Peyer's patch (tissue), 4 donors: ENCODE results near the gene DOCK4. TPM values are rescaled to one million over a fixed set of nuclear protein-coding genes. Genes with fewer than 3 reads are reported as not detected.

ENCODE experiments used
- DNase-seq, 3 donors: peaks; one replicate each; pipeline ENCODE4 v3.0.0-alpha.2; 2017 to 2019
- H3K27ac ChIP-seq, 4 donors: fragments of 200-600 bp; sonication (generic); one replicate each; pipeline ENCODE4 v1.5.1; 2016 to 2019
- H3K27me3 ChIP-seq, 2 donors: fragments of 200-600 bp; sonication (generic); one replicate each; pipeline ENCODE4 v1.5.1; 2019
- H3K36me3 ChIP-seq, 3 donors: fragments of 200-600 bp; sonication (generic); one replicate each; pipeline ENCODE4 v1.5.1; 2016 to 2019
- H3K4me1 ChIP-seq, 4 donors: fragments of 200-600 bp; sonication (generic); one replicate each; pipeline ENCODE4 v1.5.1; 2016 to 2019
- H3K4me3 ChIP-seq, 4 donors: fragments of 200-600 bp; sonication (generic); 1 replicate in 3 of 4; 2 replicates in 1 of 4; pipeline ENCODE4 v1.5.1; 2016 to 2019; ENCODE audit warnings: mild to moderate bottlenecking in 1 of 4
- H3K9me3 ChIP-seq, 4 donors: fragments of 200-600 bp; sonication (generic); one replicate each; pipeline ENCODE4 v1.5.1; 2016 to 2019; ENCODE audit warnings: mild to moderate bottlenecking in 1 of 4
- POLR2A ChIP-seq, 2 donors: fragments of 450-650 bp; IDR thresholded peaks; one replicate each; pipeline ENCODE4 v1.5.1; 2017; ENCODE audit warnings: antibody characterized with exemption in 2 of 2, mild to moderate bottlenecking in 2 of 2, moderate library complexity in 2 of 2
- total RNA-seq, 4 donors: library from RNA; depleted of rRNA; stranded (reverse); fragments of >200 nt; gene quantifications; one replicate each; pipeline ENCODE4 v1.1.0, GENCODE V29; 2016
- TF ChIP-seq, protein P1 (sequence below), 6 experiments: fragments of 450-650 bp in 4 of 6; fragments of 200-600 bp in 2 of 6; sonication (generic) in 1 of 6; IDR thresholded peaks; one replicate each; pipeline ENCODE4 v1.5.1; 2017 to 2019; ENCODE audit warnings: antibody characterized with exemption in 6 of 6, mild to moderate bottlenecking in 3 of 6, moderate library complexity in 1 of 6

The DOCK4 gene
- total RNA-seq, 4 donors from 2014 or later = 5.1 to 52.8 (median 15.5) TPM

DNA sequence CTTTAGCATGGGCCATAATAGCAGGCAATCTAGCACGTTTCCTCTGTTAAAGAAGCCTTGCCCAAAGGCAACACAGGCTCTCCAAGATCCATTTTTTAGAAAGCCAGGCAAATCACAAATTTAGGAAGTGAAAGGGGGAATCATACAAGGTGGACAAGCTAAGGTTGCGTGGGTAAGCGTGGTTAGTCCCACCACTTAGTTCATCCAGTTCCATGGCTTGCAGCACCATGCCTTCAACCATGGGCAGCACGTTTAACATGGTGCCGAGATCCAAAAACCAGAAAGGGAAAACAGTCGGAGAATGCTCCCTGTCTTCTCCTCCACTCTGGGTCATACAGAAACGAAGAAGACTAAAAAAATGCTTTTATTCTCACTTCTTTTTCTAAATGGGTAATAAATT, 409.5 kb downstream of the DOCK4 start:
- DNase-seq = no peak
- peaks cover 0 to 42% (median 16%) of the 10 kb centered on the region in 4 donors for H3K9me3 ChIP-seq
- H3K36me3 ChIP-seq = no peaks in the 10 kb centered on the region
- H3K4me1 ChIP-seq = no peaks in the 10 kb centered on the region
- no peaks in the 10 kb centered on the region for H3K27me3 ChIP-seq
- H3K27ac ChIP-seq = no peak overlapping the region
- no peak for TF ChIP-seq POLR2A (IDR thresholded peaks at IDR 0.05)
- TF ChIP-seq, protein P1, sequence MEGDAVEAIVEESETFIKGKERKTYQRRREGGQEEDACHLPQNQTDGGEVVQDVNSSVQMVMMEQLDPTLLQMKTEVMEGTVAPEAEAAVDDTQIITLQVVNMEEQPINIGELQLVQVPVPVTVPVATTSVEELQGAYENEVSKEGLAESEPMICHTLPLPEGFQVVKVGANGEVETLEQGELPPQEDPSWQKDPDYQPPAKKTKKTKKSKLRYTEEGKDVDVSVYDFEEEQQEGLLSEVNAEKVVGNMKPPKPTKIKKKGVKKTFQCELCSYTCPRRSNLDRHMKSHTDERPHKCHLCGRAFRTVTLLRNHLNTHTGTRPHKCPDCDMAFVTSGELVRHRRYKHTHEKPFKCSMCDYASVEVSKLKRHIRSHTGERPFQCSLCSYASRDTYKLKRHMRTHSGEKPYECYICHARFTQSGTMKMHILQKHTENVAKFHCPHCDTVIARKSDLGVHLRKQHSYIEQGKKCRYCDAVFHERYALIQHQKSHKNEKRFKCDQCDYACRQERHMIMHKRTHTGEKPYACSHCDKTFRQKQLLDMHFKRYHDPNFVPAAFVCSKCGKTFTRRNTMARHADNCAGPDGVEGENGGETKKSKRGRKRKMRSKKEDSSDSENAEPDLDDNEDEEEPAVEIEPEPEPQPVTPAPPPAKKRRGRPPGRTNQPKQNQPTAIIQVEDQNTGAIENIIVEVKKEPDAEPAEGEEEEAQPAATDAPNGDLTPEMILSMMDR (IDR thresholded peaks at IDR 0.05) = no peak
- H3K4me3 ChIP-seq = no peak overlapping the region

DNA sequence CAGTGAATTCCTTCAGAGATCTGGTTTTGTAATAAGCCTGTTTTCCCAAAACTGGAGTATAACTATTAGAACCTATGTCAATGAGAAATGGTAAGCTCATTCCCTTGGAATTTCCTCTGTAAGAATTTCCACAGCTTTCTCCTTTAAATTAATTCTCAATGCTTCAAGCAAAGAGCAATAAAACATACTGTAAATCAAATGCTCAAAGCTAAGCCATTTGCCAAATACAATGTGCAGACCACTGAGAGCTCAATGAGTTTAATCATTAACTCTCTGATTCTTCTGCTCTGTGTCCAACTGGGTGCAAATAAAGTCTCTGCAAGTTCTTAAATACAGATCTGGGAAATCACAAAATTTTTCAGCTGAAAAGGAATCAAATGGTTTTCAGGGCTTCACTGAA, 416.3 kb downstream of the DOCK4 start:
- Histone ChIP-seq H3K27me3 (no peaks in the 10 kb centered on the region), H3K9me3 (peaks cover 0 to 8% (median 0%) of the 10 kb centered on the region in 4 donors), H3K4me3 (no peak overlapping the region), H3K4me1 (no peaks in the 10 kb centered on the region), H3K36me3 (no peaks in the 10 kb centered on the region), H3K27ac (no peak overlapping the region)
- DNase-seq = no peak
- TF ChIP-seq, protein P1 (IDR thresholded peaks at IDR 0.05) = no peak
- TF ChIP-seq POLR2A (IDR thresholded peaks at IDR 0.05) = no peak

DNA sequence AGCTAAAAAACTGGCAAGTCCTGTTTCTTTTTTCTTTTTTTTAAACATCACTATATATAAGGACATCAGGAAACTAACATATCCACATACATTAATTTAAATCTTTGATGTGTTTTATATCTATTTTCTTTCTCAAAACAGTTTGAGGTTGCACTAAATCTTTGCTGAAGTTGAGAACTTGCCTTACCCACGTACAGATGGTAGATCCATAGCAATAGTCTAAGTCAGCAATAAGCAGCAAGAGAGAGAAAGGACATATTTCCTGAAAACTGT, 417.2 kb downstream of the DOCK4 start:
- Histone ChIP-seq H3K27me3 (no peaks in the 10 kb centered on the region), H3K27ac (no peak overlapping the region)
- TF ChIP-seq, protein P1 (IDR thresholded peaks at IDR 0.05) = no peak
- no peak for TF ChIP-seq POLR2A (IDR thresholded peaks at IDR 0.05)

DNA sequence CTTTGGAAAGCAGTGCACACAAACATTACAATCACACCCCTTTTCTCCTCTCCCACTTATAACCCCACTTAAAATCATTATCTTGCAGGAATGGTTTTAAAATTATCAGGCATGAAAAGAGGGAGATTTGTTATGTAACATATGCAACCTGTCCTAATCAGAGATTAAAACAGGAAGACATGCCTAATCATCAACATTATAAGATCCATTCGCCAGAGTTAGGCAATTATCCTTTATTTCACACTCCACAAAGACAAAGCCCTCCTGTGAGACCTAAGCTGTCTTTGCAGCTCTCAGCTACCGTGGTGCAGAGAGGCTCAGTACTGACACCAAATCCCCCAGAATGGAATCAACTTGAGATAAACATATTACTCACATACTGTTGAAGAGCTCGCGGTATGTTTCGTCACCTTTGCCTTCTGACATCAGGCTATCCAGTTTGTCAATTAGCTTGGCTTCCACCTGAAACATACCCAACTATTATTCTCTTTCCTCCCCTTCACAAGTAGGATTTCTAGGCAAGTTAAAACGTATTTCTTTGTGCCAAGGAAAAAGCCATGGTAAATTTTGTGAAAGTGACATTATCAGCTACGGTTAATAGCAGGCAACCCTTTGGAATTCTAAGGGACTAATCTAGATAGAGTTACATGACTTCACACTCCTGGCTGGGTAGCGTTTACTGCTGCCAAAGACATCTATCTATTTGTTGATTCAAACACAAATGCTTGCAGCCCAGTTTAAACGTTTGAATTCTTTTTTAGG, 417.7 kb downstream of the DOCK4 start:
- H3K4me1 ChIP-seq = no peaks in the 10 kb centered on the region
- TF ChIP-seq POLR2A (IDR thresholded peaks at IDR 0.05) = no peak
- TF ChIP-seq, protein P1 (IDR thresholded peaks at IDR 0.05) = no peak
- no peaks in the 10 kb centered on the region for H3K36me3 ChIP-seq
- H3K4me3 ChIP-seq = no peak overlapping the region
- no peak overlapping the region for H3K27ac ChIP-seq
- no peaks in the 10 kb centered on the region for H3K9me3 ChIP-seq
- H3K27me3 ChIP-seq = no peaks in the 10 kb centered on the region
- no peak for DNase-seq

More for the DNA sequence above, 417.2 kb downstream of the DOCK4 start:
- no peaks in the 10 kb centered on the region for H3K4me1 ChIP-seq
- H3K4me3 ChIP-seq = no peak overlapping the region
- no peaks in the 10 kb centered on the region for H3K36me3 ChIP-seq
- peaks cover 0 to 3% (median 0%) of the 10 kb centered on the region in 4 donors for H3K9me3 ChIP-seq
- DNase-seq = no peak

DNA sequence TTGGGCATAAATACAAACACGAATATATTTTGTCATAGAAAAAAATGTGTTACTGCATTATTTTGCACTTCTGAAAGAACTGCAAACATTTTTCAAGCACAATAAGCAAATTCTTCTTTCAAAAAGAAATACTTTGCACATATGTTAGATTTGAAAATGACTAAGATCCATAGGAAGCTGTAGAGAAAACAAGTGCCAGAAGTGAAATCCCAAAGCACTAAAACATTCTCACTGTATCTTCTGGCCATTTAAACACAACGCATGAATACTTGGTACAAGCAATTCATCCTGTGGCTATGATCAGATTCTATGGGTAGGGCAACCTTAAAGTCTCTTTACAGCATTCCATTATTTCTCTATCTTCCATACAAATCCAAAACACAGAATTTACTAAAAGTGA, 418.5 kb downstream of the DOCK4 start:
- no peak overlapping the region for H3K4me3 ChIP-seq
- no peaks in the 10 kb centered on the region for H3K27me3 ChIP-seq
- no peak overlapping the region for H3K27ac ChIP-seq
- H3K36me3 ChIP-seq = no peaks in the 10 kb centered on the region
- H3K4me1 ChIP-seq = no peaks in the 10 kb centered on the region
- DNase-seq = no peak
- H3K9me3 ChIP-seq = no peaks in the 10 kb centered on the region
- TF ChIP-seq, protein P1 (IDR thresholded peaks at IDR 0.05) = no peak
- TF ChIP-seq POLR2A (IDR thresholded peaks at IDR 0.05) = no peak
